Measurements from ENCODE around the gene HAP1.

GRCh38 chr17:41758601-41759000 is 24.2 kb upstream of the HAP1 start:
- TF ChIP-seq EZH2phosphoT487 (IDR thresholded peaks at IDR 0.05; ENCODE audit: insufficient read depth, low read depth) (no peak), EZH2 (IDR thresholded peaks at IDR 0.05; ENCODE audit: insufficient read depth, poor library complexity, severe bottlenecking) (no peak)
